Naive thymus-derived CD4-positive, alpha-beta T cell (primary cell): ENCODE measurements around the gene ZFP69. TPM values are rescaled to one million over a fixed set of nuclear protein-coding genes. Genes with fewer than 3 reads are reported as not detected.

Source experiments
- ATAC-seq: fragments of 150-1000 bp; cut with Tn5 transposase; 2 replicates; pipeline ENCODE4 v1.10.0; 2021; ENCODE audit warnings: mild to moderate bottlenecking, moderate library complexity
- CTCF ChIA-PET: fragments of 350-600 bp; sonication (Branson Sonifier 250); formaldehyde crosslinking; loops from one replicate; lab custom pipeline; 2021; ENCODE audit warnings: antibody characterized with exemption; lab: Charles Lee
- POLR2A ChIA-PET: fragments of 350-600 bp; sonication (Branson Sonifier 250); formaldehyde crosslinking; loops from one replicate; lab custom pipeline; 2021; ENCODE audit warnings: antibody characterized with exemption, inconsistent platforms; lab: Charles Lee
- DNase-seq, 9 donors: peaks; one replicate each; pipeline versions ENCODE4 v3.0.0 to v3.0.0-alpha.2; 2020 to 2022; ENCODE audit warnings: mixed read lengths in 1 of 9
- H3K27ac ChIP-seq: one replicate; pipeline ENCODE4 v1.7.0; 2013; ENCODE audit warnings: mild to moderate bottlenecking, low read depth, low read length, moderate library complexity
- H3K27me3 ChIP-seq, 2 donors: one replicate each; pipeline ENCODE4 v1.7.0; 2013; ENCODE audit warnings: low read length in 2 of 2, mild to moderate bottlenecking in 2 of 2, moderate library complexity in 2 of 2; ENCODE audit not compliant: control insufficient read depth in 2 of 2, insufficient read depth in 2 of 2
- H3K36me3 ChIP-seq, 3 experiments: 1 replicate in 2 of 3; 2 replicates in 1 of 3; pipeline ENCODE4 v1.7.0; 2013; ENCODE audit warnings: low read length in 3 of 3, mild to moderate bottlenecking in 3 of 3, moderate library complexity in 1 of 3; ENCODE audit not compliant: insufficient read depth in 3 of 3, control insufficient read depth in 2 of 3
- H3K4me1 ChIP-seq, 2 donors: one replicate each; pipeline ENCODE4 v1.7.0; 2013; ENCODE audit warnings: low read length in 2 of 2, mild to moderate bottlenecking in 2 of 2, moderate library complexity in 1 of 2; ENCODE audit not compliant: control insufficient read depth in 2 of 2, insufficient read depth in 2 of 2
- H3K4me3 ChIP-seq: 2 replicates; pipeline ENCODE4 v1.7.0; 2013; ENCODE audit warnings: mild to moderate bottlenecking, low read length
- H3K9me3 ChIP-seq, 3 experiments: 1 replicate in 2 of 3; 2 replicates in 1 of 3; pipeline ENCODE4 v1.7.0; 2013; ENCODE audit warnings: low read length in 3 of 3; ENCODE audit not compliant: control insufficient read depth in 2 of 3
- H3K27ac Mint-ChIP-seq, 9 donors: one replicate each; pipeline ENCODE4 v1.8.0; 2020 to 2022; ENCODE audit warnings: mixed read lengths in 9 of 9, mild to moderate bottlenecking in 8 of 9, moderate library complexity in 5 of 9, inconsistent platforms in 2 of 9
- H3K27me3 Mint-ChIP-seq, 5 donors: one replicate each; pipeline ENCODE4 v1.8.0; 2021 to 2022; ENCODE audit warnings: mixed read lengths in 5 of 5, mild to moderate bottlenecking in 1 of 5
- H3K36me3 Mint-ChIP-seq, 5 donors: one replicate each; pipeline ENCODE4 v1.8.0; 2020 to 2022; ENCODE audit warnings: mixed read lengths in 5 of 5, mild to moderate bottlenecking in 3 of 5, inconsistent platforms in 1 of 5
- H3K4me1 Mint-ChIP-seq, 7 donors: one replicate each; pipeline ENCODE4 v1.8.0; 2020 to 2022; ENCODE audit warnings: mixed read lengths in 7 of 7, mild to moderate bottlenecking in 3 of 7, inconsistent platforms in 1 of 7
- H3K4me3 Mint-ChIP-seq, 10 donors: one replicate each; pipeline ENCODE4 v1.8.0; 2020 to 2022; ENCODE audit warnings: mild to moderate bottlenecking in 10 of 10, mixed read lengths in 10 of 10, moderate library complexity in 6 of 10, inconsistent platforms in 2 of 10
- H3K9me3 Mint-ChIP-seq, 11 donors: one replicate each; pipeline ENCODE4 v1.8.0; 2020 to 2022; ENCODE audit warnings: mixed read lengths in 11 of 11, mild to moderate bottlenecking in 4 of 11, inconsistent platforms in 1 of 11, moderate library complexity in 1 of 11
- intact Hi-C, 2 donors: fragments of 100-400 bp; cut with micrococcal nuclease; formaldehyde crosslinking; loops; one replicate each; pipeline ENCODE4 v1.15.1; 2023
- polyA plus RNA-seq, 2 donors: library from polyadenylated mRNA; unstranded; fragments of 300-500 nt; fragmentation: Illumina TruSeq; gene quantifications; one replicate each; pipeline ENCODE4 v1.2.3, GENCODE V29; 2021
- total RNA-seq, 6 experiments: library from RNA in 5 of 6; stranded (reverse) in 5 of 6; gene quantifications; 1 replicate in 5 of 6; 2 replicates in 1 of 6; pipeline ENCODE4 v1.2.3 and lab custom pipeline; 2021 to 2026

The ZFP69 gene
- total and polyA plus RNA-seq, 7 experiments from 2014 or later = 2.7 to 7.8 (median 3.9) TPM

DNA sequence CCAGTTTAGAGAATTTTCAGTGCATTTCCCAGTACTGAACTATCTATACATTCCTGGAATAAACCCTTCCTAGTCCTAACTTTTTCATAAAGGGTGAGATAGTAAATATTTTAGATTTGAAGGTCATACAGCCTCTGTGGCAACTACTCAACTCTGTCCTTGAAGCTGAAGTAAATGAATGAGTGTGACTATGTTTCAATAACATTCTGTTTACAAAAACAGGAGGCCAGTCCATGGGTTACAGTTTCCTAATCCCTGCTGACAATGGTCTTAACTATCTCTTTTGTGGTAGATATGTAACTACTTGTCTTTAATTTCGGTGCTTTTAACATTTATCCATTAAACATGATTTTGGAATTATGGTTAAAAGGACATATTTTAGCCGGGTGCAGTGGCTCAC lies 58.6 kb downstream of the ZFP69 start:
- no peak overlapping the region for H3K27ac Mint-ChIP-seq
- H3K4me3 Mint-ChIP-seq = no peak overlapping the region
- H3K27ac ChIP-seq = no peak overlapping the region
- peaks cover 0 to 5% (median 0%) of the 10 kb centered on the region in 3 experiments for H3K36me3 ChIP-seq
- H3K4me1 ChIP-seq = peaks cover 12 to 14% of the 10 kb centered on the region in 2 donors
- no peaks in the 10 kb centered on the region for H3K9me3 ChIP-seq
- ChIA-PET POLR2A (no interaction called here), CTCF (no interaction called here)
- peaks cover 22 to 26% (median 24%) of the 10 kb centered on the region in 7 donors for H3K4me1 Mint-ChIP-seq
- ATAC-seq = no peak
- H3K27me3 Mint-ChIP-seq = peaks cover 0 to 5% (median 0%) of the 10 kb centered on the region in 5 donors
- no peak overlapping the region for H3K4me3 ChIP-seq
- no peaks in the 10 kb centered on the region for H3K27me3 ChIP-seq
- peaks cover 0 to 37% (median 31%) of the 10 kb centered on the region in 5 donors for H3K36me3 Mint-ChIP-seq
- intact Hi-C loops = no loop called here
- peaks cover 0 to 13% (median 4%) of the 10 kb centered on the region in 11 donors for H3K9me3 Mint-ChIP-seq
- no peak for DNase-seq

DNA sequence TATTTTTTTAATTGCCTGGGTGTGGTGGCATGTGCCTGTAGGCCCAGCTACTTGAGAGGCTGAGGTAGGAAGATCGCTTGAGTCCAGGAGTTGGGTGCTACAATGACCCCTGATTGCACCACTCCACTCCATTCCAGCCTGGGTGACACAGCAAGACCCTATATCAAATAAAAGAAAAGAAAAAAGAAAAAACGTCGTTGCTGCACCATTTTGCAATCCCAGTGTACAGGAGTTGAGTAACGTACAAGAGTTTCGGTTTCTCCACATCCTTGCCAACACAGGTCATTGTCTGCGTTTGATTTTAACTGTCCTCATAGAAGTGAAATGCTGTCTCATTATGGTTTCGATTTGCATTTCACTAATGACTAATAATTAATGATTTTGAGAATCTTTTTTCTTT lies 62.2 kb downstream of the ZFP69 start:
- POLR2A ChIA-PET = no interaction called here
- Mint-ChIP-seq H3K4me1 (peaks cover 0 to 4% (median 0%) of the 10 kb centered on the region in 7 donors), H3K4me3 (no peak overlapping the region), H3K27me3 (no peaks in the 10 kb centered on the region), H3K27ac (no peak overlapping the region), H3K36me3 (peaks cover 4 to 61% (median 53%) of the 10 kb centered on the region in 5 donors), H3K9me3 (peaks cover 0 to 7% (median 2%) of the 10 kb centered on the region in 11 donors)
- ATAC-seq = peak; percentile 26
- CTCF ChIA-PET = interaction anchor here (0.6 kb wide), 1 partner anchor 400 kb away, joined by 3 read pairs; no protein-coding TSS in a partner anchor
- H3K4me1 ChIP-seq = no peaks in the 10 kb centered on the region
- no peaks in the 10 kb centered on the region for H3K9me3 ChIP-seq
- H3K27me3 ChIP-seq = no peaks in the 10 kb centered on the region
- intact Hi-C loops = no loop called here
- H3K4me3 ChIP-seq = no peak overlapping the region
- H3K27ac ChIP-seq = no peak overlapping the region
- DNase-seq = no peak
- H3K36me3 ChIP-seq = peaks cover 0 to 22% (median 0%) of the 10 kb centered on the region in 3 experiments

Other genes with a start within 250 kb of the ZFP69 start
- not detected for gene TMCO2, start 229.4 kb upstream of the ZFP69 start, total RNA-seq
- not detected for gene TMCO2, start 229.4 kb upstream of the ZFP69 start, polyA plus RNA-seq
- gene ZMPSTE24, start 219.1 kb upstream of the ZFP69 start, total RNA-seq = 10 to 100 TPM in 4 of 5 experiments, 1 to 10 TPM in 1; 9.5 to 31.0 (median 14.1) TPM
- gene ZMPSTE24, start 219.1 kb upstream of the ZFP69 start, polyA plus RNA-seq = 10 to 100 TPM; 14.5 to 19.2 TPM
- 10 to 100 TPM in 1 of 5 experiments, 1 to 10 TPM in 3, under 1 TPM in 1; 0.97 to 14.6 (median 3.4) TPM for gene COL9A2, start 160.0 kb upstream of the ZFP69 start, total RNA-seq
- gene COL9A2, start 160.0 kb upstream of the ZFP69 start, polyA plus RNA-seq = under 1 TPM; 0.43 to 0.55 TPM
- gene SMAP2, start 103.6 kb upstream of the ZFP69 start, total RNA-seq = 100 to 1,000 TPM; 144 to 210 (median 187) TPM
- 100 to 1,000 TPM; 226 to 542 TPM for gene SMAP2, start 103.6 kb upstream of the ZFP69 start, polyA plus RNA-seq
- gene ZFP69B, start 26.8 kb upstream of the ZFP69 start, total RNA-seq = 1 to 10 TPM; 2.2 to 8.3 (median 5.3) TPM
- gene ZFP69B, start 26.8 kb upstream of the ZFP69 start, polyA plus RNA-seq = 1 to 10 TPM; 3.0 to 3.6 TPM
- gene EXO5, start 31.5 kb downstream of the ZFP69 start, total RNA-seq = 10 to 100 TPM in 2 of 5 experiments, 1 to 10 TPM in 3; 5.2 to 14.1 (median 8.6) TPM
- 1 to 10 TPM; 8.1 to 8.8 TPM for gene EXO5, start 31.5 kb downstream of the ZFP69 start, polyA plus RNA-seq
- gene ZNF684, start 54.3 kb downstream of the ZFP69 start, total RNA-seq = 1 to 10 TPM; 1.3 to 6.6 (median 3.7) TPM
- 1 to 10 TPM; 2.5 to 3.6 TPM for gene ZNF684, start 54.3 kb downstream of the ZFP69 start, polyA plus RNA-seq
- 1 to 10 TPM; 1.1 to 2.8 (median 2.2) TPM for gene RIMS3, start 188.4 kb downstream of the ZFP69 start, total RNA-seq
- 1 to 10 TPM; 2.2 to 4.3 TPM for gene RIMS3, start 188.4 kb downstream of the ZFP69 start, polyA plus RNA-seq
- 10 to 100 TPM; 44.2 to 88.5 (median 73.6) TPM for gene NFYC, start 214.4 kb downstream of the ZFP69 start, total RNA-seq
- gene NFYC, start 214.4 kb downstream of the ZFP69 start, polyA plus RNA-seq = 10 to 100 TPM; 36.2 to 63.4 TPM